GM12875 (cell line): ENCODE measurements around the gene NRBF2.
"Not testable (repeated sequence)": the region's sequence is repeated elsewhere in the genome, so short reads cannot be mapped to it uniquely, and the experiment has no call there.

Experiments
- H3K4me3 ChIP-seq: one replicate; pipeline ENCODE4 v1.5.1; 2011; ENCODE audit warnings: low read depth, low read length, control low read depth
- CTCF ChIP-seq: IDR thresholded peaks from 2 replicates; pipeline ENCODE4 v1.5.1; 2011; ENCODE audit warnings: low read depth, mild to moderate bottlenecking, control low read depth, inconsistent platforms, low read length, moderate library complexity, borderline replicate concordance; ENCODE audit not compliant: insufficient read depth

Gene NRBF2

DNA sequence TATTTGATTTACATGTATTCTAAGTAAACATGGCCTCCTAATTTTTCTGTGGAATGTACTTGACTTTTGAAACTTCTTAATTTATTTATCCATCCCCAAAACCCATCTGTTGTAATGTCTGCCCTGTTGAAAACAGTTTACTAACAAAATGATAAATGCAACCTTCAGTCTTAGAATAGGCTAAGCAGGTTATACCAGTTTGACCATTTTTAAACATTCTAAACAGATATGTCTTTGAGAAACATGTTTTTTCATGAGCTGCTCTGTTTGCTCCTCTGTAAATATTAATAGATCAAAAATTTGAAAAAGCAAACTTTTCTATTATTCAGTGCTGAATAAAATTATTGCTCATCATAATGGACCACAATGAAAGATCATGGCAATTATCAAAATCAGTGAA, 33.4 kb upstream of the NRBF2 start:
- no peak overlapping the region for H3K4me3 ChIP-seq
- TF ChIP-seq CTCF: no peak

DNA sequence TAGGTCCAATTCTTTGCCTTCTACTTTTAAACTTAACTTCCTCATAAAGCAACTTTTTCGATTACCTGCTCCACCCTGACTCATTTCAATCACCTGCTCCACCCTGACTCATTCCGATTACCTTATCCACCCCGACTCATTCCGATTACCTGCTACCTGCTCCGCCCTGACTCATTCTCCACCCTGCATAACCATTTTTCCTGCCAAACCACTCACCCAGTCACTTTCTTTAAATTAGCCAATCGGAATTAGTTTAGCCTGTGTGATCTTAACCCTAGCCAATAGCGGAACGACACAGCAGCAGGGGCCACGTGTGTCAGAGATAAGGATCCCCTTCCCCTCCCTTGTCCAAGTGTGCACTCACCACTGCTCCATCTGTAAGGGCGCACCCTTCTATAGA, 32.0 kb upstream of the NRBF2 start:
- H3K4me3 ChIP-seq: not testable (repeated sequence)

GRCh38 chr10:63102279-63102883, 30.7 kb upstream of the NRBF2 start:
- not testable (repeated sequence) for H3K4me3 ChIP-seq

DNA sequence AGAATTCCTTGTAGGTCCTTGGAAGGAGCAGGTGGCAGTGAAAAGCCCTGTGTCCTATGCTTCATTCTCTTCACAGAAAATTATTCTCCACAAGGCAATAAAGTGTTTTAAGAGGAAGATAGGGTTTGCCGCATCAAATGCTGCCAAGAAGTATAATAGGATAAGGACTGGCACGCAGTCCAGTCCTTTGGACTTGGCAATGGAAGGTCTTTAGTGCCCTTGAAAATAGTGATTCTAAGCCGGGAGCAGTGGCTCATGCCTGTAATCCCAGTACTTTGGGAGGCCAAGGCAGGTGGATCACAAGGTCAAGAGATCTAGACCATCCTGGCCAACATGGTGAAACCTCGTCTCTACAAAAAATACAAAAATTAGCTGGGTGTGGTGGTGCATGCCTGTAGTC, 29.9 kb upstream of the NRBF2 start:
- not testable (repeated sequence) for H3K4me3 ChIP-seq

GRCh38 chr10:63103971-63104409, 29.1 kb upstream of the NRBF2 start:
- H3K4me3 ChIP-seq: no peak overlapping the region
- TF ChIP-seq CTCF: no peak

- TF ChIP-seq CTCF: no peak
These were observed 27.7 kb upstream of the NRBF2 start for GRCh38 chr10:63105225-63106110.

GRCh38 chr10:63106111-63106755, 26.9 kb upstream of the NRBF2 start:
- TF ChIP-seq CTCF: no peak
- no peak overlapping the region for H3K4me3 ChIP-seq

More at GRCh38 chr10:63105225-63106110, 27.7 kb upstream of the NRBF2 start:
- no peak overlapping the region for H3K4me3 ChIP-seq

GRCh38 chr10:63107943-63108437, 25.1 kb upstream of the NRBF2 start:
- no peak for TF ChIP-seq CTCF
- no peak overlapping the region for H3K4me3 ChIP-seq
